Fibroblast of mammary gland (primary cell): ENCODE results near the gene VAC14.

Experiments
- DNase-seq: peaks from one replicate; pipeline ENCODE4 v3.0.0-alpha.2; 2010; ENCODE audit warnings: low read depth
- H3K4me3 ChIP-seq: 2 replicates; pipeline ENCODE4 v1.5.1; 2011; ENCODE audit warnings: low read depth, mild to moderate bottlenecking, low read length, moderate library complexity; ENCODE audit not compliant: control insufficient read depth
- CTCF ChIP-seq: conservative IDR thresholded peaks from 2 replicates; pipeline ENCODE4 v1.5.1; 2011; ENCODE audit warnings: low read depth, low read length, inconsistent platforms; ENCODE audit not compliant: control insufficient read depth, insufficient read depth

The VAC14 gene

GRCh38 chr16:70687102-70687511 lies 113.9 kb downstream of the VAC14 start:
- no peak for TF ChIP-seq CTCF
- no peak for DNase-seq
- H3K4me3 ChIP-seq = no peak overlapping the region

GRCh38 chr16:70686376-70687101 lies 114.4 kb downstream of the VAC14 start:
- H3K4me3 ChIP-seq = peak overlapping the region; percentile 23
- DNase-seq = no peak
- TF ChIP-seq CTCF = no peak

- H3K4me3 ChIP-seq = peak within 1 kb of the TSS; percentile 79
- TF ChIP-seq CTCF = no peak
- peak; percentile 76 for DNase-seq
These were observed 115.0 kb downstream of the VAC14 start, which contains the start of gene MTSS2 for GRCh38 chr16:70685938-70686375. Gene MTSS2 (minus strand): TSS chr16:70686053. CDS start chr16:70685791, 262 bp downstream.

GRCh38 chr16:70685061-70685937 lies 115.7 kb downstream of the VAC14 start:
- peak overlapping the region; percentile 79 for H3K4me3 ChIP-seq
- DNase-seq = no peak
- TF ChIP-seq CTCF = no peak

GRCh38 chr16:70684146-70685060 lies 116.6 kb downstream of the VAC14 start:
- no peak for TF ChIP-seq CTCF
- H3K4me3 ChIP-seq = peak overlapping the region; percentile 79
- no peak for DNase-seq

- DNase-seq = no peak
- peak overlapping the region; percentile 79 for H3K4me3 ChIP-seq
- no peak for TF ChIP-seq CTCF
These were observed 117.6 kb downstream of the VAC14 start for GRCh38 chr16:70683146-70683944.
